GM21723 (cell line): Measurements from ENCODE around the gene TM4SF1.

ENCODE experiments used
- ATAC-seq: cut with Tn5 transposase; IDR thresholded peaks from one replicate; pipeline ENCODE4 v1.9.1; 2021; ENCODE audit warnings: mild to moderate bottlenecking, moderate library complexity; ENCODE audit not compliant: unreplicated experiment

Gene TM4SF1

GRCh38 chr3:149377408-149378364 lies at the start of gene TM4SF1:
Gene TM4SF1 (minus strand): TSS chr3:149377649. CDS start chr3:149377547, 102 bp downstream.
- no peak for ATAC-seq

- ATAC-seq = no peak
Observed at GRCh38 chr3:149426325-149426724, 48.9 kb upstream of the TM4SF1 start.

GRCh38 chr3:149424918-149425317 lies 47.5 kb upstream of the TM4SF1 start:
- ATAC-seq = no peak

- no peak for ATAC-seq
Observed at GRCh38 chr3:149421764-149422163, 44.3 kb upstream of the TM4SF1 start.

GRCh38 chr3:149419816-149420215 lies 42.4 kb upstream of the TM4SF1 start:
- ATAC-seq = no peak

- no peak for ATAC-seq
Observed at GRCh38 chr3:149417727-149418126, 40.3 kb upstream of the TM4SF1 start.

GRCh38 chr3:149417174-149417573 lies 39.7 kb upstream of the TM4SF1 start:
- ATAC-seq = peak; percentile 82

GRCh38 chr3:149415484-149415883 lies 38.0 kb upstream of the TM4SF1 start:
- no peak for ATAC-seq

- ATAC-seq = no peak
Observed at GRCh38 chr3:149414557-149415231, 37.2 kb upstream of the TM4SF1 start.

- ATAC-seq = no peak
Observed at GRCh38 chr3:149411583-149411982, 34.1 kb upstream of the TM4SF1 start.

GRCh38 chr3:149409351-149409750 lies 31.9 kb upstream of the TM4SF1 start:
- ATAC-seq = no peak

GRCh38 chr3:149407898-149408297 lies 30.4 kb upstream of the TM4SF1 start:
- no peak for ATAC-seq

- ATAC-seq = no peak
Observed at GRCh38 chr3:149406244-149406752, 28.8 kb upstream of the TM4SF1 start.

GRCh38 chr3:149403443-149403842 lies 26.0 kb upstream of the TM4SF1 start:
- no peak for ATAC-seq

GRCh38 chr3:149402481-149402880 lies 25.0 kb upstream of the TM4SF1 start:
- no peak for ATAC-seq

- no peak for ATAC-seq
Observed at GRCh38 chr3:149401926-149402310, 24.5 kb upstream of the TM4SF1 start.

GRCh38 chr3:149401212-149401925 lies 23.9 kb upstream of the TM4SF1 start:
- no peak for ATAC-seq

- ATAC-seq = no peak
Observed at GRCh38 chr3:149400645-149401044, 23.2 kb upstream of the TM4SF1 start.

GRCh38 chr3:149398296-149398695 lies 20.8 kb upstream of the TM4SF1 start:
- ATAC-seq = no peak

GRCh38 chr3:149397528-149397927 lies 20.1 kb upstream of the TM4SF1 start:
- ATAC-seq = no peak

GRCh38 chr3:149396476-149396875 lies 19.0 kb upstream of the TM4SF1 start:
- ATAC-seq = no peak
